ENCODE measurements around the gene CLEC17A.

GRCh38 chr19:14563590-14563926, 19.3 kb upstream of the CLEC17A start:
- TF ChIP-seq CTCF (IDR thresholded peaks at IDR 0.05) (no peak), ZFX (IDR thresholded peaks at IDR 0.05; ENCODE audit: borderline replicate concordance) (no peak)

All from 22Rv1 (cell line).